SK-N-SH (cell line): Measurements from ENCODE around the gene ANKRD20A1. TPM values are rescaled to one million over a fixed set of nuclear protein-coding genes. Genes with fewer than 3 reads are reported as not detected.
"Not testable (repeated sequence)": the region's sequence is repeated elsewhere in the genome, so short reads cannot be mapped to it uniquely, and the experiment has no call there.

Source experiments
- CTCF ChIA-PET: fragments of 300-600, 350-600 bp; formaldehyde crosslinking; extraction: SDS; loops from one replicate; lab custom pipeline; 2021; lab: Yijun Ruan, JAX
- POLR2A ChIA-PET: fragments of 350-600 bp; sonication (Branson Sonifier 250); formaldehyde crosslinking; extraction: SDS; loops from one replicate; lab custom pipeline; 2020; ENCODE audit warnings: antibody characterized with exemption, inconsistent platforms; lab: Yijun Ruan, JAX
- DNase-seq: peaks from one replicate; pipeline ENCODE4 v3.0.0; 2012
- H2AFZ ChIP-seq: fragments of 200-600 bp; sonication (generic); 2 replicates; pipeline ENCODE4 v1.8.1; 2016; ENCODE audit warnings: antibody characterized with exemption, mild to moderate bottlenecking, low read depth
- H3F3A ChIP-seq: fragments of 200-600 bp; sonication (generic); replicated peaks from 2 replicates; pipeline ENCODE3; 2016; ENCODE audit warnings: antibody characterized with exemption, mild to moderate bottlenecking; ENCODE audit not compliant: insufficient read depth
- H3K27ac ChIP-seq, 2 experiments: fragments of 200-500 bp in 1 of 2; fragments of 200-600 bp in 1 of 2; sonication (Bioruptor generic) in 1 of 2; sonication (generic), shearing (Covaris generic) in 1 of 2; 2 replicates each; pipeline versions ENCODE4 v1.5.1 to v1.6.1; 2014 to 2016; ENCODE audit warnings: low read depth in 2 of 2, inconsistent platforms in 1 of 2, low read length in 1 of 2, mild to moderate bottlenecking in 1 of 2, mixed read lengths in 1 of 2
- H3K27me3 ChIP-seq: fragments of 200-600 bp; sonication (generic), shearing (Covaris generic); 2 replicates; pipeline ENCODE4 v1.6.1; 2016; ENCODE audit warnings: mixed run types; ENCODE audit not compliant: insufficient read depth
- H3K36me3 ChIP-seq, 2 experiments: fragments of 200-500 bp in 1 of 2; fragments of 200-600 bp in 1 of 2; sonication (Bioruptor generic) in 1 of 2; sonication (generic) in 1 of 2; replicated peaks in 1 of 2; 2 replicates each; pipeline versions ENCODE3 to v1.5.1; 2014 to 2016; ENCODE audit warnings: low read length in 1 of 2, mild to moderate bottlenecking in 1 of 2; ENCODE audit not compliant: insufficient read depth in 2 of 2, control insufficient read depth in 1 of 2
- H3K4me1 ChIP-seq, 2 experiments: fragments of 200-500 bp in 1 of 2; fragments of 200-600 bp in 1 of 2; sonication (Bioruptor generic) in 1 of 2; sonication (generic), shearing (Covaris generic) in 1 of 2; 2 replicates each; pipeline versions ENCODE4 v1.5.1 to v1.6.1; 2014 to 2016; ENCODE audit warnings: low read depth in 1 of 2, low read length in 1 of 2, mixed run types in 1 of 2; ENCODE audit not compliant: insufficient read depth in 2 of 2, control insufficient read depth in 1 of 2
- H3K4me2 ChIP-seq: fragments of 200-600 bp; sonication (generic), shearing (Covaris generic); 2 replicates; pipeline ENCODE4 v1.6.1; 2017; ENCODE audit warnings: mixed run types
- H3K4me3 ChIP-seq, 2 experiments: fragments of 200-500 bp in 1 of 2; fragments of 200-600 bp in 1 of 2; sonication (Bioruptor generic) in 1 of 2; sonication (generic), shearing (Covaris generic) in 1 of 2; 2 replicates each; pipeline versions ENCODE4 v1.5.1 to v1.8.1; 2014 to 2016; ENCODE audit warnings: low read depth in 2 of 2, inconsistent platforms in 1 of 2, low read length in 1 of 2, mild to moderate bottlenecking in 1 of 2, mixed read lengths in 1 of 2, moderate library complexity in 1 of 2
- H3K79me2 ChIP-seq: fragments of 200-600 bp; sonication (generic); 2 replicates; pipeline ENCODE4 v1.8.1; 2017; ENCODE audit warnings: mild to moderate bottlenecking; ENCODE audit not compliant: insufficient read depth
- H3K9ac ChIP-seq: fragments of 200-600 bp; sonication (generic); 2 replicates; pipeline ENCODE4 v1.6.1; 2017; ENCODE audit warnings: mixed run types
- H3K9me2 ChIP-seq: fragments of 200-600 bp; sonication (generic); 2 replicates; pipeline ENCODE4 v1.6.1; 2017; ENCODE audit warnings: mixed run types
- H3K9me3 ChIP-seq: fragments of 200-600 bp; sonication (generic); 2 replicates; pipeline ENCODE4 v1.6.1; 2017; ENCODE audit warnings: mixed run types, mild to moderate bottlenecking, moderate library complexity
- H4K20me1 ChIP-seq: fragments of 200-600 bp; sonication (generic); 2 replicates; pipeline ENCODE4 v1.6.1; 2017; ENCODE audit warnings: mild to moderate bottlenecking, mixed run types; ENCODE audit not compliant: insufficient read depth
- WGBS: methylation state at CpG from one replicate; pipeline ENCODE4 v1.1.6; 2017; ENCODE audit warnings: low lambda C conversion rate; 5-methylcytosine and 5-hydroxymethylcytosine counted together
- polyA plus RNA-seq, 3 experiments: library from polyadenylated mRNA; depleted of rRNA; stranded (reverse); fragments of >200 nt; gene quantifications; 2 replicates each; pipeline ENCODE4 v1.2.3, GENCODE V29; 2012
- small RNA-seq, 7 experiments: library from RNA; depleted of rRNA; stranded (forward); fragments of <200 nt; gene quantifications; one replicate each; pipeline ENCODE3, GENCODE V24; 2012

ANKRD20A1 gene
- not detected in 2 replicates for polyA plus RNA-seq (2012; rRNA removed)
- not detected in 2 replicates for polyA plus RNA-seq (2012; cell fraction: cytosol; rRNA removed)
- 0.05 TPM in 1 of 2 replicates, not detected in the other for polyA plus RNA-seq (2012; cell fraction: nucleus; rRNA removed)

- H3K79me2 ChIP-seq, DNase-seq, H3K27ac ChIP-seq, H3K9me3 ChIP-seq, H3K4me1 ChIP-seq, H3K36me3 ChIP-seq, CTCF ChIA-PET, H3K9me2 ChIP-seq, H2AFZ ChIP-seq, POLR2A ChIA-PET, H3K9ac ChIP-seq, H3F3A ChIP-seq, H4K20me1 ChIP-seq, H3K4me3 ChIP-seq, H3K4me2 ChIP-seq, H3K27me3 ChIP-seq: not testable (repeated sequence)
- no CpG with 5 or more reads among the region's 41 CpGs for WGBS
Measured at GRCh38 chr9:67858871-67859270, at the start of gene ANKRD20A1. TSS of gene ANKRD20A1 (plus strand) at chr9:67858931. CDS start at chr9:67859427, 496 bp downstream.

- H3K9ac ChIP-seq, DNase-seq, H3K4me3 ChIP-seq, H3K27me3 ChIP-seq, H3K9me2 ChIP-seq, H3K4me2 ChIP-seq, H3F3A ChIP-seq, H3K4me1 ChIP-seq, H3K9me3 ChIP-seq, H4K20me1 ChIP-seq, POLR2A ChIA-PET, H2AFZ ChIP-seq, H3K36me3 ChIP-seq, CTCF ChIA-PET, H3K27ac ChIP-seq, H3K79me2 ChIP-seq: not testable (repeated sequence)
- 0% methylated on average over 5 of the region's 11 CpGs for WGBS
Measured at GRCh38 chr9:67832088-67832487, 26.6 kb upstream of the ANKRD20A1 start.

Small RNAs within 50 kb of the gene (small RNA-seq; reads per million reads assigned to genes)
- gene RNU6-368P, result 0 reads per million in 7 experiments
